GM21825 (cell line): ENCODE results near the gene MRPS23.

Experiments used
- ATAC-seq: cut with Tn5 transposase; IDR thresholded peaks from one replicate; pipeline ENCODE4 v1.9.1; 2021; ENCODE audit warnings: mild to moderate bottlenecking, moderate library complexity; ENCODE audit not compliant: unreplicated experiment

MRPS23 gene

DNA sequence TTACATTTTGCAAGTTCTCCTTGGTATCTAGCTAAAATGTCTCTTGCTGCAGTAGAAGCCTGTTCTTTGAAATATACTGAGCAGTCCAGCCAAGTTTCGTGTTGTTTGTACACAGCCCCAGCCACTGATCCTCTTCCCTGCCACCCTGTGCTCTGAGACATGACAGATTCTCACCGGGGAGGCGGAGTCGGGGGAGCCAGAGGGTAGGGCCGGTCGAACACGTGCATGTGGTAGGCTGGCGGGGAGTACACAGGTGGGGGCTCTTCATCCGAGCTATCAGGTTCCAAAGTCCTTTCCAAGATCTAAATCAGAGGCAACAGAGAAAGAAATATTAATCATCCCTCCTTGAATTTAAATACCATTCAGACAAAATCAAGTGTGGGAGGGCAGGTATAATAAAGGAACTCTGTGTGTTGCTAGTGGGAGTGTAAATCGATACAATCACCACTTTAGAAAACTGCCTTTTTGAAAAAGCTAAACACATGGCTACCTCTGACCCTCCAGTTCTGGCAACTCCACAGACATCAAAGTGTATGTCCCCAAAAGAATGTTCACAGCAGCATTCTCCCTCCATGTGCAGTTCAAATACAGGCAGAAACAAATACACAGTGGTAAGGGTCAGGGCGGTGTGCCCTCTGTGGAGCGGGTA is 29.7 kb upstream of the MRPS23 start:
- no peak for ATAC-seq

DNA sequence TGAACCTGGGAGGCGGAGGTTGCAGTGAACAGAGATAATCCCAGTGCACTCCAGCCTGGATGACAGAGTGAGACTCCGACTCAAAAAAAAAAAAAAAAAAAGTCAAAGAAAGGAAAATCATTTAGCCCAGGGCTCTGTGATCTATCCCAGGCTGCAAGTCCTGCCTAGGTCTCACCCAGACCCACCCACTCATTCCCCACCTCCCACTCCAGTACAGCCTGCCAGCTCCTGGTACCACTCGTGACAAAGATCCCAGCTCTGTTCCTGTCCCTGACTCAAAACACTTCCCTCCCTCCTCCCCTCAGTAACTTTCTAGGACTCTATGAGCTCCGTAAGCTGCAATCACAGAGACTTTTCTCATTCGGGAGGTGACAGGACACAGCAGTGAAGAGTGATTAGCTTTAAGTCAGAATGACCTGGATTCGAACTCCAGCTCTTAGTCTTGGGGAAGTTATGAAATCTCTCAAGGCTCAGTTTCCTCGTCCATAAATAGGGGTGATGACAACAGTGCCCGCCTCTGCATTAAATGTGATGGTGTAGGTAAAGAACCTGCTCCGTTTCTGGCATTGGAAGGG is 28.0 kb upstream of the MRPS23 start:
- no peak for ATAC-seq

DNA sequence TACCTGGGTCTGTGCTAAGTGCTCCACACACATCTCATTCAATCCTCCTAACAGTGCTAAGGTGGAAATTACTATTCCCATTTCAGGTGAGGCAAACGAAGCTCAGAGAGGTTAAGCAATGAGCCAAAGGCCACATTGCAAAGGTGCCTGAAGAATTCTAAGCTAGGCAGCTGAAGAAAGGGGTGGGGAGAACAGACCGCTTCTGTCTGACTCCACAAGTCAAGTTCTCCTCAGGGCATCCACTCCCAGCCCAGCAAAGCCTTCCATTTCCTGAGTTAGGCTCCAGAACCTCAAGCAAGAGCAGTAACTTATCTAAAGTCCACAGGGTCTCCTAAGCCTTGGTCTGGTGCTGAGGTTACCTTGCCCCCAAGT is 27.0 kb upstream of the MRPS23 start:
- ATAC-seq, result no peak

DNA sequence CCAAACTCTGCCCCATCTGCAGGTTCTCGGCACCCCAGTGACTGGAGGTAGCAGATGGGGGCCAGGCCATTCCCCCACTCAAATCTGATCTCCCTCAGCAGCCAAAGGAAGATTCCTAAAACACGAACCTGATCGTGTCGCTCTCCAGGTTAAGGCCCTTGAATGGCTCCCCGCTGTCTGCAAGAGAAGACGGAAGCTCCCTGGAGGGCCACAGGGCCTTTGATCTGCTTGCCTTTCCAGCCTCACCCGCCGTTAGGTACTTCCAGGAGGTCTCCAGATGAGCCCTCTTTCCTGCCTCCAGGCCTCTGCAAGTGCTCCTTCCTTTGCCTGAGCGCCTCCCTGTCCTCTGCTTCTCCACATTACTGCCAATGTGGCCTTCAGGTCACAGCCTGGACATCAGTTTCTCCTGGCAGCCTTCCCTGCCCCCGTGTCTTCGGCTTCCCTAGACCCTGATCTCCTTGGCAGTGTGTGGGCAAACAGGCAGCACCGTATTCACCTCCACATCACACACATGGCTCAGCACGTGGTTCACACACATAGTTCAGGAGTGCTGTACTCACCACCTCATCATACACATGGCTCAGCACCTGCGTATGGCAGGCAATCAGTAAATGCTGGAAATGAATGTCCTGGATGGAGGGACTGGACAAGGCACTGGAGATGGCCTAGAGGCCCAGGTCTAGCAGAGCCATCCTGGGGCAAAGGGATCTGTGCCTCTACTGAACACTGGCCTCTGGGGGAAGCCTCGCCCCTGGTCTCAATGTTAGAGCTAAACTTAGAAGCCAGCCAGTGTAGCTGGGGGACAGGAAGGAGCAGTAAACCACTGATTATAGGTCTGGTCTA is 26.4 kb upstream of the MRPS23 start:
- no peak for ATAC-seq

DNA sequence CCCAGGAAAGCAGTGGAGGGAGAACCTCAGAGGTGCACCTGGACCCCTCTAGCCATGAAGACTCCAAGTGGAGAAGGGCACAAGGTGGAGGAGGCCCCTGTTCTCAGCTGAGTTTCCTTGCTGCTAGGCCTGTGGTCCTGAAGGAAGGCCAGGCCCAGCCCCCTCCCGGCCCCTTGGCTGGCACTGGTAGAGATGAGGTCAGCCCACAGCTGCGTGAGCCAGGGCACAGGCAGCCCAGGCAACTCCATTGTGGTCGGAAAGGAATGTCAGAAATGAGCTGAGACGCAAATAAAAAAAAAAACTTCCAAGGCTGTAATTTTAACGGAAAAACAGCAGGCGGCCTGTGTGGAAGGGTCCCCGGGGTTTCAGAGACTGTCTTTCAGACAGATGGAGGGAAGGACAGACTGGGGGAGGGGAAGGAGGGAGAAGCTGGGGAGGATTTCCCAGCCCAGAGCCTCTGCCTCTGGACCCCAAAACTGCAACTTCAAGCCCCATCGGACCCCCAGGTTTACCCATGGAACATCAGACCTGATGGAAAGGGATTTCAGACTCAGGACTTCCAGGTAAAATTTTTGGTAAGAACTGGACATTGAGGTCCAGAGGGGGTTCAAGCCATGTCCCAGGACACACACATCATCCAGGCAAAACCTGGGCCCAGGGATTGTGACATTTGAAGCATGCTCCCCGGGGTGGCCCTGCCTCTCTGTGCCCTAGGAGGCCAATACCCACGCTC is 25.6 kb upstream of the MRPS23 start:
- no peak for ATAC-seq

DNA sequence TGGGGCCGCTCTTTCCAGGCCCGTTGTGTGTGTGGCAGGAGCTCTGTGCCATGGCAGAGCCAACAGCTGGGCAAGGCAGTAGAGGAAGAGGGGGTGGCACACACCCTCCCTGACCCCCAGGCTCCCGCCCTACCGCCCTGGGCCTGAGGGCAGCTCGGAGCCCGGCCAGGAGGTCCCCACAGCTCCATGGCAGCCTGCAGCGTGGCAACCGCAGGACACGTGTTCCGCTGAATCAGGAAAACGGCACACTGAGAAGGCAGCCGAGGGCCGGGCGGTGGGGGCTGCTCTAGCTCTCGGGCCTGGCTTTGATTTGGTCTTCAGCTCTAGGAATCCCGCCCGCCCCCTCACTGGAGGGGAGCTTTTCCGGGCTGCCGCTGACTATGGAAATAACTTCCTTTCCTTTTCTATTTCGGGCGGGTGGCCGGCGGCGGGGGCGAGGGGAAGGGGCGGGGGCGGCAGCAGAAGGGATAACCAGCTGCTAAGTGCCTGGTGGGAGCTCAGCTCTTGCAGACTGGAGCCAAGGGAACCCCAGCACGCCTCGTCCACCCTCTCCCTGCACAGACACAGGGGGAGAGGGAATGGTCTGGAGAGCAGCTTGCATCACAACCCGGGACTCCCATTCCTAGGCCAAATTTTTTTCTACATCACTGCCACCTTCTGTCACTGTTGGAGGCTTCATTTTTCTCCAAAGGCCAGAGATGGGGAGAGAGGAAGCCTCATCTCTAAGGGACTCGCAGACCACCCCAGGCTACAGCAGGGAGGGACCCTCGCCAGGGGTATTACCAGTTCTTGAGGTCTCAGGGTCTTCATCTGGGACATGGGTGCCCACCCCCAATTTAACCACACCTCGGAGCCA is 24.8 kb upstream of the MRPS23 start:
- no peak for ATAC-seq

DNA sequence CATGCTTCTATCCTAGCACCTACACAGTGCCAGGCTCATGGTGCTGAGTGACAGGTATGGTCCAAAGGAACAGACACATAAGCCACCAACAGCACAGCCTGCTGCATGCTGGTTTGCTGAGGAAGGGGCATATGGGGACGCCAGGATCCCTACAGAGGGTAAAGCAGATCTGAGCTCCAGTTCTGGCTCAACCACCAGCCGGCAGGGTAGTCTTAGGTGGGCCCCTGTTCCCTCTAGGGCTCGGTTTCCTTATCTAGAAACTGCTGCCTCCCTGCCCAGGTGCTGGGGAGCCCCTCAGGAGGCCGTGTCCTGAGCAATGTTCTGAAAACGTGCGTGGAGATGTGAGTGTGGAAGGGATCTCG is 24.2 kb upstream of the MRPS23 start:
- no peak for ATAC-seq

DNA sequence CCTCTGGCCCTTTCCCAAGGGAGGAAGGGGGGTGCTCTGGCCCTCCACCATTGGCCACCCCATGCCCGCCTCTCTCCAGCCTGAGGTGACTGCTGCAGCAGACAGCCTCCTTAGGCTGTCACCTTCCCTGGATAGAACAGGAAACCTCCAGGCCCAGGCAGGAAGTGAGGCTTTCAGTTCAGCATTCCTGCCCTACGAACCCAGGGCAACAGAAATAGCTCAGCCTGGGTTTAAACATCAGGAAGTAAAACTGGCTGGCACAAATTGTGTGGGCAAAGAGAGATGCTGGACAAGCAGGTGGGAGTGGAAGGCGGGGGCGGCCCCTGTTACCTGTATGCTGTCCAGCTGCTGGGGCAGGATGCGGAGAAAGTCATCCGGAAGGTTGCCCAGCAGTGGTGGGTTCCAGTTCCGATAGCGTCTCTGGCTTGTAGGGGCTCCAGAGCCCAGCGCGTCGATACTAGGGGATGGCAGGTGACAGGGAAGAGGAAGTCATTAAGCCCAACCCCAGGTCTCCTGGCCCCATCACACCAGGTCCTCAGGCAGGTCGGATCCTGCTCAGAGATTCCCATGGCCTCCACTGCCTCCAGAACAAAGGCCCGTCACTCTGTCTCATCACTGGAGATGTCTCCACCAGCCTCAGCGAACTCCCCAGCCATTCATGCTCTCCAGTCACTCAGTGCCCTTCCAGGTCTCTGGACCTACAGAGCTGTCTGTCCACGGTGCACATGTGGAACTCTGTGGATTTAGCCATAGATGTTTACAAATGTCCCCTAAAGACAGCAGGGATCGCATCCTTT is 23.6 kb upstream of the MRPS23 start:
- no peak for ATAC-seq

DNA sequence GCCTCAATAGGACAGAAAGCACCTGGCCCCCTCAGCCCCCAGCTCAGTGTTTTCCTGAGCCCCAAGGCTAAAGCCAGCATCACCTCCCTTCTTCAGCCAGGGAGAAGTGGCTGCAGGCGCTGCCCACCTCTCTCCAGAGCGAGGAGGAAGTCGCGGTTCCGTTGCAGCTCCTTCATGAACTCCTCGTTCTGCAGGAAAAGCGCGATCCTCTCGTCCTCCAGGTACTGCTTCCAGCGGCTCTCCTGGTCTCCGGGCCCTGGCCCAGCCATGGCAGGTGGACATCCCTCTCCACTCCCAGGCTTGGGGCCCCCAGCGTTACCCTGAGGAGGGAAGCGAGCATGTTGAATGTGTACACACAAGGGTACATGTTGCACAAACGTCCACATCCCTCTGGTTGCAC is 22.7 kb upstream of the MRPS23 start:
- ATAC-seq, result no peak

DNA sequence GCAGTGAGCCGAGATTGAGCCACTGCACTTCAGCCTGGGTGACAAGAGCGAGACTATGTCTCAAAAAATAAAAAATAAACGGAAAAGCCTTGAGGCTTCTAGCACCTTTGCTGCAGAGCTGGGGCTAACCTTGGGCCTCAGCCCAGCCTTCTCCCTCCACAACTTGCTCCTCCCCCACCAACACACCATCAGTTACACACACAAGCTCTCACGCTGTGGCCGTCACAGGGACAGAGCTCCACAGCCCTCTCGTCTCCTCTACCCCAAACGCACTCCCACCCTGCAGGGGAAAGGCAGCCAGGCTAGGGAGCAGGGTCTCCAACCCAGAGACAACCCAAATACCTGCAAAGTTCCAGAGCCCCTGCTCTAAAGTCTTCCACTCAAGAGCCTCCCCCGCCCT is 22.0 kb upstream of the MRPS23 start:
- no peak for ATAC-seq

DNA sequence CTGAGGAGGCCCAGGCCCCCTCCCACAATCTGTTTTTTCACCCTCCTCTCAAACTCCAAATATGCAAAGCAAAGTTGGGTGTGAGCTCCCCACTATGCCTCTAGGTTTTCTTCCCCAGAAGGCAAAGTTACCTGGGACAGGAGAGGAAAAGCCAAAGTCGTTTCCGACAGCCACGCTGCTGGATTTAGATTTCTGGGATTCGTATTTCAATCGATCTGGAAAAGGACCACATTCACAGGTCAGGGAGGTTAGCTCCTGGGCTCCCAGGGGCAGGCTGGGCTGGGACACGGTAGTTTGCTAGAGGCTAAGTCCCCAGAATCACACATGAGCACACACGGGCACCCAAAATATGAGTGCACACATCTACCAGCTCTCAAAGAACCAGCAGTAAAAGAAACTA is 21.3 kb upstream of the MRPS23 start:
- ATAC-seq, result no peak

DNA sequence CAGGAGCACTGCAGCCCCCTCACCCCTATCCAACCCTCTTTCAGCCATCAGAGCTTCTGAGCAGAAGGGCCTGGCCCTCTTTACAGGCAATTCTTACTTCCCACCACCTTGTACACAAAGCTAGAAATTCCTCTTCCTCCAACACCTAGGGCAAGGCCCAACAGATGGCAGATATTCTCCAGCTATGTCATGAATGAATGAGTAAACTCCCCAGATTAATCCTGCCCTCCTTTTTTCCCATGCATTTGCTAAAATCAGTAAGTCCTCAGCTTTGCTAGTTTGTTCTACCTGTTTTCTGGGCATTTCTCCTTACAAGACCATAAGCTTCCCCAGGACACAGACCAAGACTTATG is 20.4 kb upstream of the MRPS23 start:
- ATAC-seq, result no peak

DNA sequence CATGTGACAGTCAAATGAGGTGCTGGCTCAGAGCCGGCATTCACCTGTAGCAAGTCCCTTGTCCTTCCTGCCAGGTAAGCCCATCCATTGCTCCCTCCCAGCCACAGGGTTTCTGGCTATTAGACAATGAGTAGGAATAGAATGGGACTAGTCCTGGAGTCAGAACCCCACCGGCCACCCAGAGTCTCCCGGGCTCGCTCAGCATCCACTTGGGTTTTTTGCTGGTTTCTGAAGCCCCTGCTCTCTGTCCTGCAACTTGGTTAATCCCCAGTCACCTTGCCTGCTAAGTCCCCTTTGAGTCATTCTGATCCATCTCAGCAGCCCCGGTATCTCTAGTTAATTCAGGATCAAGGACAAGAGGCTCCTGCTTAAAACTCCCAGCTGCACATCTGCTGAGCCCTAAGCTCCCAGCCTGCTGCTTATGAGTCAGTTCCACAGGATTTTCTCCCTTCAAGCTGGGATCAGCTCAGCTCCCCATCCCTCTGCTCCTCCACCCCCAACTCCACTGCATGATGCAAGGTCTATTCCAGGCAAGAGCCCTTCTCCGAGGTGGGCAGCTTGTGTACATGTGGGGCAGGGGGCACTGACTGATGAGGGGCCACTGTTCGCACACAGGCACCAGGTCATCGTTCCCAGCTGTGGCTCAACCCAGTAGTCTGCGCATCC is 19.9 kb upstream of the MRPS23 start:
- ATAC-seq, result no peak

DNA sequence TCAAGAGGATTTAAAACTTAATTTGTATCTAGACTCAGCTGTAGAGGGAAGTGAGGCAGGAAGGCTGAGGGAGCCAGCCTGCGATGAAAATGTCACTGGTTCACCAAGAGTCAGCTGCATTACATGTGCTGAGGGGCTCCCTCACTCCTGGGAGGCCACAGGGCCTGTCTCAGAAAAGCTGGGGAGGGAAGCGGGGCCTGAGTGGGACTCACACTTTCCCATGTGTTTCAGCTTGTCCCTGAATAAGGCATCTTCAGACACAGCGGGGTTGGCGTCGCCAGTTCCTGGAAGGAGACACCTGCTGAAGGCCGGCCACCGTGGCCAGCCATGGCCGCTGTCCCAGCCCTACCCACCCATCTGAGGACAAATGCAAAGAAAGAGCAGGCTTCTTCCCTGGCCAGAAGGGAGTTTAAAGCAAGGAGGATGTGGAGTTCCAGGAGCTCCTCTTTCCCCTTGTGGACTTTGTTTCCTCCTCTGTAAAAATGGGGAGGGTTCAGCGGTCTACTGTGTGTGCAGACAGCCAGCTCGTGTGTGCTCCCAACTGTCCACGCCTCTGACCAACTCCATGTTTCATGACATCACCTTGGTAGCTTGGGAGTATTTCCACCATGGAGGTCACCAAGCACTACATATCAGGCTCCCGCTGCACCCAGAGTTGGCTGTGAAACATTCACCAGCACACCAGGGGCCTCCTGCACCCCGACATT is 19.2 kb upstream of the MRPS23 start:
- ATAC-seq, result no peak

DNA sequence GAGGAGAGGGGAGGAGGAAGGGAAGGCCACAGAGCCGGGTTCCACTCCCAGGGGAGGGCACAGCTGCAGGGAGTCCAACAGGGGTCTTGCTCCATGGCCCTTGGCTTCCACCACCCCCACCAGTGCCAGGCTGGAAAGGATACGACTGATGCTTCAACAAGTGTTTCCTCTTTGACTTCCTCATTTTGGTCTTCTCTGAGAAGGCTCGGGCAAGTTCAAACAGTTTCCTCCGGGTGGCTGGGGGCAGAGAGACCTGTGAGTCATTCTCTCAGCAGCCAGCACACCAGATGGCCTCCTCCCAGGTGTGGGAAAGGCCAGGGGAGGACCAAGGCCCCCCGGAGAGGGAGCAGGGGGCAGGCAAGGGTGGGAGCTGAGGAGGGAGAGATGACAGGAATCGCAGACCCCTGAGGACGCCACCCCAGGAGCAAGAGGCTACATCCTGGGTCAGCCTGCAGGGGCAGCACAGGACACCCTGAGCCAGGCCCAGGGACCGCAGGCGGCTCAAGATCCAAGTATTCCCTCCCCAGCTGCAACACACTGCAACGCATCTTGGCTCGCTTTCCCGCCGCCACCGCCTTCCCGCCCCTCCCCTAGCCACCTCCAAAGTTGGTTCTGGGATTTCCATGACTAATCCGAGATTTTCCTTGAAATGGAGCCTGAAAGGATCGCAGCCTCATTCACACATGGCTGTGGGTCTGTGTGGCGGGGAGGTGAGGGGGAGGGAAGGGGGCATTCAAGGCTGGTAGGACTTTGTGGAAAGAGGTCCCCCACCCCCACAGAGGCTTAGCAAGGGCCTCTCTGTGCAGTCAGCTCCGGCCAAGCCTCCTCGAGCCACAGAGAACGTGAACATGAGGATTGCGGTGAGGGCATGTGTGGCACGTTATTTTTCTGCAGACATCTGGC is 18.4 kb upstream of the MRPS23 start:
- no peak for ATAC-seq

DNA sequence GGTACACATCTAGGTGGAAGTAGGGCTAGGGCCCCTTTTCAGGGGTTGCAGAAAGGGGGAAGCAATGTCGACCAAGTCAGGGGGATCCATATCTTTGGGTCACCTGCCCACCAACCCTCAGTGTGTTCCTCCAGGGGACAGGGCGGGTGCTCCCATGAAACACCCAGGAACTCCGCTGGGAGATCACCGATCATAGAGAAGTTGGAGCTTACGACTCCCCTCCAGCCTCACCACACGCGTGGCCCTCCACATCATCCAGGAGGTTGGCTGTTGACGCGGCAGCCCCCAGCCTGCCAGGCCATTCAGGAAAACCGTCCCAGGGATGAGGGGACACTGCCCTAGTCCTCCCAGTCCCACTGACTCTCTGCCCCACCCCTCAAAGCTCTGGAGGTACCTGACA is 17.3 kb upstream of the MRPS23 start:
- no peak for ATAC-seq

DNA sequence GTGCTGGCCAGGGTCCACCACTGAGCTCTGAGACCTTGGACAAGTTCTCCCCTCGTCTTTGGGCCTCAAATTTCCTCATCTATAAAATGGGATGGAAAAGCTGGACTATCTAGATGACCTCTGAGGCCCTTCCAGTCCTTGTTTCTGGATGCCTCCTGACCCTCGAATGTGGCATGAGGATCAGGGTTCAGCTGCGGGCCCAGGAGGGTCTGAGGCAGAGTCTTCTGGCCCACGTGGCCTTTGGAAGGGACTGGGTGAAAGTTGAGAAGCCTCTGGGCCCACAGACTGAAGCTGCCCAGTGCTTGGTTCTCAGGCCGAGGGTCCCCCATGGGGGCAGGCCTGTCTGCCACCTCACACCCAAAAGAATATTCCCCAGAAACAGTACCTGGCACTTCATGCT is 16.9 kb upstream of the MRPS23 start:
- ATAC-seq, result no peak

DNA sequence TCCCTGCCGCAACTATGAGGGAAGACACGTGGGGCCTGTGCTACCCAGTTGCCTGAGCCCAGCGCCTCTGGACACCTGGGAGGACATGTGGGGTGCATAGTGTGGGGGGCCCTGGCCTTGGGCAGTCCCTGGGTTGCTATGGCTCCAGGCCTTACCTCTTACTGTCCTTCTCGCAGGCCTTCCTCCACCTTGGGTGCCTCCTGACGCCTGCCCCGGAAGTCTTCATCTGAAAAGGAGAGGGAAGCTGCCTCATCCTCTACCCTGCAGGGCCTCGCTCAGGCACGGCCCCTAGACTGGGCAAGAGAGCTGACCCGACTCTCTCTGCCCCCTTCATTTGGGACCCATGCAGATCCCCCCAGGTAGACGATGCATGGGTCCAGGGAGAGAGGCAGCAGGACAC is 16.5 kb upstream of the MRPS23 start:
- ATAC-seq, result no peak
